ENCODE results near the gene ERBB4. TPM values are rescaled to one million over a fixed set of nuclear protein-coding genes. Genes with fewer than 3 reads are reported as not detected.

The ERBB4 gene
- total RNA-seq, 4 donors from 2014 or later: 0.26 to 13.3 (median 2.4) TPM

DNA sequence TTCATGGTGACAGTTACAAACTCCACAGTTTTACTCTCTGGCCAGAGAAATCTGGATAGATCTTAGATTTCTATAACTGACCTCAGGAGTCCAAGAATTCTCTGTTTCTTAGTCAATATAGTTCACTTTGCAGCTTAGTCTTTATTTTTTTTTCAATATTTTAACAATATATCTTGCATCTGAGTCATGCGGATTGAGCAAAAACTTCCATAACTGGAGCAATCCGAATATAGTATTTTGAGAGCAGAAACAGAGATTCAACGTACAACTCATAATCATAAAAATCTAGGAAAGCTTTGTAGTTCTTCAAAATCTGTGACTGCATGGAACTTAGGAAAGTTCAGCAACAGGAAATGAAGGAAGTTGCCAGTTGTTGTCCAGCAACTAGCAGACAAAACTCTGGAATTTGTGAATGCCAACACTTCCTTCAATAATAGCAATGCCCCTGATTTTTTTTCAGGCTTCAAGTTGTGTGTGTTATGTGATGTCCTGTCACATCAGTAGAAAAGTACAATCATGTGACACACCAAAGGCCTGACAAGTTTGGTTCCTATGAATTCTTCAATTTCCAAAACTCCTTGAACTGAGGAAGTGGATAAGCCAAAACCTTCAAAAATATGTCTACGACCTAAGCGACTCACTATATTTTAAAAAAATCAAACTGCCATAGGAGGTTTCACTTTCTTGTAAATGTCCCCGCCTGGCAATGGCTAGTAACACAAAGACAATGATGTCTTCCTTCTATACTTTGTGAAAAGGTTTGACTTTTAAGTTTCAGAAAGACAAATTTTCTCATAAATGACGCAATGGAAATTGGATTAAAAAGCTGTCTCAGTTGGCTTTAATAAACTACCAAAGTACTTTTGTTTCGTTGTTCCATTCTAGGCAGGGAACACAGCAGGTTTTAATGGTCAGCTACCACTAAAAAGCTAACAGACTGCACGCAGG is 510.6 kb downstream of the ERBB4 start:
- intact Hi-C loops (cut with DNase I; ENCODE audit: low total_unique reads): no loop called here
- no peak overlapping the region for H3K27ac ChIP-seq
- H3K36me3 ChIP-seq: no peaks in the 10 kb centered on the region
- H3K4me1 ChIP-seq: no peaks in the 10 kb centered on the region
- no peak overlapping the region for H3K4me3 ChIP-seq
- no peak for DNase-seq
- no peaks in the 10 kb centered on the region for H3K9me3 ChIP-seq
- TF ChIP-seq POLR2A (IDR thresholded peaks at IDR 0.05): no peak
- TF ChIP-seq, protein P1, sequence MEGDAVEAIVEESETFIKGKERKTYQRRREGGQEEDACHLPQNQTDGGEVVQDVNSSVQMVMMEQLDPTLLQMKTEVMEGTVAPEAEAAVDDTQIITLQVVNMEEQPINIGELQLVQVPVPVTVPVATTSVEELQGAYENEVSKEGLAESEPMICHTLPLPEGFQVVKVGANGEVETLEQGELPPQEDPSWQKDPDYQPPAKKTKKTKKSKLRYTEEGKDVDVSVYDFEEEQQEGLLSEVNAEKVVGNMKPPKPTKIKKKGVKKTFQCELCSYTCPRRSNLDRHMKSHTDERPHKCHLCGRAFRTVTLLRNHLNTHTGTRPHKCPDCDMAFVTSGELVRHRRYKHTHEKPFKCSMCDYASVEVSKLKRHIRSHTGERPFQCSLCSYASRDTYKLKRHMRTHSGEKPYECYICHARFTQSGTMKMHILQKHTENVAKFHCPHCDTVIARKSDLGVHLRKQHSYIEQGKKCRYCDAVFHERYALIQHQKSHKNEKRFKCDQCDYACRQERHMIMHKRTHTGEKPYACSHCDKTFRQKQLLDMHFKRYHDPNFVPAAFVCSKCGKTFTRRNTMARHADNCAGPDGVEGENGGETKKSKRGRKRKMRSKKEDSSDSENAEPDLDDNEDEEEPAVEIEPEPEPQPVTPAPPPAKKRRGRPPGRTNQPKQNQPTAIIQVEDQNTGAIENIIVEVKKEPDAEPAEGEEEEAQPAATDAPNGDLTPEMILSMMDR (IDR thresholded peaks at IDR 0.05): no peak
- H3K27me3 ChIP-seq: no peaks in the 10 kb centered on the region

GRCh38 chr2:212024040-212024439 is 514.6 kb downstream of the ERBB4 start:
- TF ChIP-seq POLR2A (IDR thresholded peaks at IDR 0.05): no peak
- no peaks in the 10 kb centered on the region for H3K27me3 ChIP-seq
- H3K4me3 ChIP-seq: no peak overlapping the region
- intact Hi-C loops (cut with DNase I; ENCODE audit: low total_unique reads): no loop called here
- no peak overlapping the region for H3K27ac ChIP-seq
- H3K4me1 ChIP-seq: no peaks in the 10 kb centered on the region
- no peaks in the 10 kb centered on the region for H3K9me3 ChIP-seq
- no peaks in the 10 kb centered on the region for H3K36me3 ChIP-seq
- no peak for DNase-seq

DNA sequence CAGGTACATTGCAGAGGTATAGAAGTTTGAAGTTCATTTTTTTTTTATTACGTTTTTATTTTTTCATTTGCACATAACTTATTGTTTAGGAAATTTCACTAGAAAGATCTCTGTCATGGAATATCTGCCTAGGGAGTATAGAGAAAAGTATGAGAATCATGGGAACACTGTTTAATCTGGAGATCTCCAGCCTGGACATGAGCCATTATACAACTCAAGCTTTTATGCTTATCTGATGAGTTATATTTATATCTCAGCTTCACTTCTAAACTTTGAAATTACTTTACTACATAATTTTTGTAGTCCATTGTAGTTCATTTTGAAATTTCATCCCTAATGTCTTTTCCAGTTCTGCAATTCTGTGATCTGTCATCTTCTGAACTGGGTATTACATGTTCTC is 515.6 kb downstream of the ERBB4 start:
- no peaks in the 10 kb centered on the region for H3K4me1 ChIP-seq
- no peak overlapping the region for H3K27ac ChIP-seq
- H3K27me3 ChIP-seq: no peaks in the 10 kb centered on the region
- H3K4me3 ChIP-seq: no peak overlapping the region
- no peak for TF ChIP-seq POLR2A (IDR thresholded peaks at IDR 0.05)
- TF ChIP-seq, protein P1 (IDR thresholded peaks at IDR 0.05): no peak
- no peaks in the 10 kb centered on the region for H3K36me3 ChIP-seq
- DNase-seq: no peak
- intact Hi-C loops (cut with DNase I; ENCODE audit: low total_unique reads): no loop called here
- no peaks in the 10 kb centered on the region for H3K9me3 ChIP-seq

DNA sequence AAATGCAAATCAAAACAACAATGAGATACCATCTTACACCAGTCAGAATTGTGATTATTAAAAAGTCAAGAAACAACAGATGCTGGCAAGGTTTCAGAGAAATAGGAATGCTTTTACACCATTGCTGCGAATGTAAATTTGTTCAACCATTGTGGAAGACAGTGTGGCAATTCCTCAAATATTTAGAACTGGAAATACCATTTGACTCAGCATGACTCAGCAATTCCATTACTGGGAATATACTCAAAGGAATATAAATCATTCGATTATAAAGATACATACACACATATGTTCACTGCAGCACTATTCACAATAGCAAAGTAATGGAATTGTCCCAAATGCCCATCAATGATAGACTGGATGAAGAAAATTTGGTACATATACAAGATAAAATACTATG is 516.7 kb downstream of the ERBB4 start:
- H3K36me3 ChIP-seq: no peaks in the 10 kb centered on the region
- TF ChIP-seq, protein P1 (IDR thresholded peaks at IDR 0.05): no peak
- no peak for TF ChIP-seq POLR2A (IDR thresholded peaks at IDR 0.05)
- no peak overlapping the region for H3K4me3 ChIP-seq
- no peaks in the 10 kb centered on the region for H3K9me3 ChIP-seq
- no peak for DNase-seq
- no peak overlapping the region for H3K27ac ChIP-seq
- no peaks in the 10 kb centered on the region for H3K4me1 ChIP-seq
- intact Hi-C loops (cut with DNase I; ENCODE audit: low total_unique reads): no loop called here
- no peaks in the 10 kb centered on the region for H3K27me3 ChIP-seq

- Histone ChIP-seq H3K27ac (no peak overlapping the region), H3K27me3 (no peaks in the 10 kb centered on the region), H3K4me3 (no peak overlapping the region), H3K4me1 (no peaks in the 10 kb centered on the region), H3K36me3 (no peaks in the 10 kb centered on the region), H3K9me3 (no peaks in the 10 kb centered on the region)
- intact Hi-C loops (cut with DNase I; ENCODE audit: low total_unique reads): no loop called here
- TF ChIP-seq POLR2A (IDR thresholded peaks at IDR 0.05): no peak
- TF ChIP-seq, protein P1 (IDR thresholded peaks at IDR 0.05): no peak
- no peak for DNase-seq
Measured at GRCh38 chr2:212015588-212015987, 523.0 kb downstream of the ERBB4 start.

Measured in uterus (tissue), 4 donors.